Heart right ventricle (tissue), 16 donors: Measurements from ENCODE around the gene CHMP4A. TPM values are rescaled to one million over a fixed set of nuclear protein-coding genes. Genes with fewer than 3 reads are reported as not detected.

ENCODE experiments used
- ATAC-seq, 8 donors: fragments of 200-7000 bp; cut with Tn5 transposase; one replicate each; pipeline ENCODE4 v1.9.1; 2020; ENCODE audit warnings: mild to moderate bottlenecking in 8 of 8, moderate library complexity in 8 of 8, moderate number of reproducible peaks in 1 of 8
- DNase-seq, 2 donors: peaks; one replicate each; pipeline ENCODE4 v3.0.0-alpha.2; 2020
- H3K27ac ChIP-seq, 10 donors: fragments of 200-600 bp; sonication (generic) in 2 of 10; one replicate each; pipeline versions ENCODE4 v1.5.0 to v1.8.0; 2020 to 2022; ENCODE audit warnings: mild to moderate bottlenecking in 3 of 10
- H3K27me3 ChIP-seq, 7 donors: fragments of 200-600 bp; one replicate each; pipeline ENCODE4 v1.8.0; 2021 to 2022; ENCODE audit warnings: mild to moderate bottlenecking in 2 of 7
- H3K36me3 ChIP-seq, 9 donors: fragments of 200-600 bp; sonication (generic) in 1 of 9; one replicate each; pipeline versions ENCODE4 v1.5.0 to v1.8.0; 2020 to 2022; ENCODE audit warnings: mild to moderate bottlenecking in 2 of 9
- H3K4me1 ChIP-seq, 9 donors: fragments of 200-600 bp; sonication (generic) in 1 of 9; one replicate each; pipeline versions ENCODE4 v1.5.0 to v1.8.0; 2020 to 2022; ENCODE audit warnings: mild to moderate bottlenecking in 4 of 9
- H3K4me3 ChIP-seq, 10 donors: fragments of 200-600 bp; sonication (generic) in 2 of 10; one replicate each; pipeline versions ENCODE4 v1.5.0 to v1.8.0; 2020 to 2022; ENCODE audit warnings: mild to moderate bottlenecking in 7 of 10, moderate library complexity in 2 of 10
- H3K9me3 ChIP-seq, 11 donors: fragments of 200-600 bp in 10 of 11; sonication (generic) in 2 of 11; one replicate each; pipeline versions ENCODE4 v1.5.0 to v1.8.0; 2013 to 2022; ENCODE audit warnings: mild to moderate bottlenecking in 2 of 11, control low read depth in 1 of 11, moderate library complexity in 1 of 11
- CTCF ChIP-seq, 9 donors: fragments of 200-600 bp; sonication (generic) in 2 of 9; IDR thresholded peaks; one replicate each; pipeline versions ENCODE4 v1.5.0 to v1.8.0; 2021 to 2022; ENCODE audit warnings: antibody characterized with exemption in 9 of 9, mild to moderate bottlenecking in 5 of 9, moderate library complexity in 1 of 9
- WGBS, 2 donors: extraction: QIAGEN DNeasy Blood & Tissue Kit; methylation state at CpG; one replicate each; pipeline ENCODE4 v1.1.7; 2013; ENCODE audit warnings: inconsistent platforms in 1 of 2; 5-methylcytosine and 5-hydroxymethylcytosine counted together
- intact Hi-C, 10 donors: fragments of 100-400 bp; cut with DNase I; formaldehyde crosslinking; loops; one replicate each; pipeline versions ENCODE4 v1.11.1 to v1.14.2; 2022
- polyA plus RNA-seq, 2 donors: library from polyadenylated mRNA; stranded (reverse); fragments of 200-250 nt; gene quantifications; one replicate each; pipeline ENCODE4 v1.2.3, GENCODE V29; 2013
- total RNA-seq, 10 donors: library from RNA; stranded (reverse); fragmentation: NEBNext Ultra II Directional in 3 of 10; extraction: Animal tissue kit (Norgen Biotek cat#: 25700) in 3 of 10; gene quantifications; one replicate each; pipeline versions ENCODE4 v1.2.1 to v1.2.4, GENCODE V29; 2021 to 2023
- donor health status: Arrhythmogenic right ventricular cardiomyopathy.
- donor health status: ischemic (EF 13 %, LVEDD 7.1; RV severe dilation, severe dysfunction).
- donor health status: healthy with polysubstance abuse.
- donor health status: DM: no; HTN: yes; CAD: no.
- donor health status: DM: no; HTN: no; CAD: no.
- donor health status: ischemic (EF 25% LVEDD 6.9; RV normal size, moderate dysfunction).
- donor health status: ischemic (EF 25% LVEDD 5.7; RV mildly dilated, moderate dysfunction).
- donor health status: healthy.
- donor health status: DM: yes; HTN: yes; CAD: no.
- donor health status: Ischemic cardiomyopathy.
- donor health status: ischemic (EF 35%, LVEDD 5.7; RV mildly dilated, moderate dysfunction).
- donor health status: nonischemic (EF 11% LVEDD 7.7; RV severe dilation, severe dysfunction).
- donor health status: DM: yes; HTN: yes; CAD: no.
- donor health status: PGD.
- donor health status: ischemic (EF 29% LVEDD 5.4; RV normal size, mild dysfunction).
- donor health status: nonischemic (EF 23%, LVEDD 6.1; RV moderate dilation, normal function).

The CHMP4A gene
- total and polyA plus RNA-seq, 12 donors = 23.4 to 80.8 (median 30.3) TPM

GRCh38 chr14:24260780-24261157 lies 47.5 kb upstream of the CHMP4A start:
- 85% methylated on average over 4 of the region's 4 CpGs for WGBS, 2 donors
- no peak for TF ChIP-seq CTCF (IDR thresholded peaks at IDR 0.05)

GRCh38 chr14:24260026-24260779 lies 46.9 kb upstream of the CHMP4A start:
- DNase-seq (no peak), ATAC-seq (no peak)
- no peak overlapping the region for H3K4me3 ChIP-seq
- no peak overlapping the region for H3K27ac ChIP-seq
- no peaks in the 10 kb centered on the region for H3K9me3 ChIP-seq
- H3K36me3 ChIP-seq = peaks cover 0 to 4% (median 0%) of the 10 kb centered on the region in 9 donors
- intact Hi-C loops = no loop called here
- no peaks in the 10 kb centered on the region for H3K27me3 ChIP-seq
- H3K4me1 ChIP-seq = no peaks in the 10 kb centered on the region
- WGBS, 2 donors = 88% methylated on average over 16 of the region's 16 CpGs
- TF ChIP-seq CTCF (IDR thresholded peaks at IDR 0.05) = no peak

More at GRCh38 chr14:24260780-24261157, 47.5 kb upstream of the CHMP4A start:
- Histone ChIP-seq H3K4me1 (no peaks in the 10 kb centered on the region), H3K27ac (no peak overlapping the region), H3K36me3 (peaks cover 0 to 9% (median 0%) of the 10 kb centered on the region in 9 donors), H3K27me3 (no peaks in the 10 kb centered on the region), H3K9me3 (no peaks in the 10 kb centered on the region), H3K4me3 (no peak overlapping the region)
- ATAC-seq = no peak
- intact Hi-C loops = no loop called here
- no peak for DNase-seq

- peaks cover 0 to 7% (median 0%) of the 10 kb centered on the region in 9 donors for H3K36me3 ChIP-seq
- no peak overlapping the region for H3K4me3 ChIP-seq
- WGBS, 2 donors = 75 to 78% methylated on average over 15 to 16 of the region's 16 CpGs
- H3K27ac ChIP-seq = no peak overlapping the region
- intact Hi-C loops = no loop called here
- H3K9me3 ChIP-seq = no peaks in the 10 kb centered on the region
- H3K4me1 ChIP-seq = no peaks in the 10 kb centered on the region
- no peak for TF ChIP-seq CTCF (IDR thresholded peaks at IDR 0.05)
- ATAC-seq = peak in 2 of 8 donors; percentile 17 to 22
- DNase-seq = no peak
- H3K27me3 ChIP-seq = no peaks in the 10 kb centered on the region
Observed at GRCh38 chr14:24259282-24260025, 46.2 kb upstream of the CHMP4A start.

GRCh38 chr14:24258548-24259265 lies 45.4 kb upstream of the CHMP4A start:
- WGBS, 2 donors = 94 to 95% methylated on average over 18 of the region's 18 CpGs

More at GRCh38 chr14:24258548-24259265, 45.4 kb upstream of the CHMP4A start:
- H3K9me3 ChIP-seq = no peaks in the 10 kb centered on the region
- H3K4me3 ChIP-seq = no peak overlapping the region
- H3K27ac ChIP-seq = no peak overlapping the region
- H3K36me3 ChIP-seq = peaks cover 0 to 10% (median 0%) of the 10 kb centered on the region in 9 donors
- no peaks in the 10 kb centered on the region for H3K27me3 ChIP-seq
- TF ChIP-seq CTCF (IDR thresholded peaks at IDR 0.05) = no peak
- intact Hi-C loops = no loop called here
- DNase-seq (no peak), ATAC-seq (no peak)
- H3K4me1 ChIP-seq = no peaks in the 10 kb centered on the region
